Caco-2 (cell line): ENCODE measurements around the gene TMEM37. TPM values are rescaled to one million over a fixed set of nuclear protein-coding genes. Genes with fewer than 3 reads are reported as not detected.

Experiments used
- BruUV-seq: library from RNA; stranded (reverse); fragments of 400-500 nt; replicated peaks from 2 replicates; lab custom pipeline; 2021; lab: Mats Ljungman, UMichigan
- CTCF ChIA-PET: fragments of 300-600 bp; sonication (Branson Sonifier 250); formaldehyde crosslinking; loops from one replicate; lab custom pipeline; 2022; ENCODE audit warnings: antibody characterized with exemption; lab: Charles Lee
- POLR2A ChIA-PET: fragments of 300-600 bp; sonication (Branson Sonifier 250); formaldehyde crosslinking; loops from one replicate; lab custom pipeline; 2022; ENCODE audit warnings: antibody characterized with exemption; lab: Charles Lee
- DNase-seq, 2 experiments: peaks; one replicate each; pipeline versions ENCODE4 v3.0.0 to v3.0.0-alpha.2; 2020 to 2022
- H3K27me3 ChIP-seq: replicated peaks from 2 replicates; pipeline ENCODE4 v1.6.0; 2011; ENCODE audit warnings: low read length; ENCODE audit not compliant: control insufficient read depth, insufficient read depth
- H3K36me3 ChIP-seq: 2 replicates; pipeline ENCODE4 v1.5.1; 2011; ENCODE audit warnings: low read length; ENCODE audit not compliant: control insufficient read depth, insufficient read depth
- H3K4me1 ChIP-seq: fragments of 250-450 bp; sonication (Bioruptor Pico); 2 replicates; pipeline ENCODE4 v1.5.1; 2020; ENCODE audit warnings: mild to moderate bottlenecking
- H3K4me3 ChIP-seq: 2 replicates; pipeline ENCODE4 v1.5.1; 2011; ENCODE audit warnings: low read depth, mild to moderate bottlenecking, control low read depth, low read length
- H3K9me3 ChIP-seq: fragments of 250-450 bp; sonication (Bioruptor Pico); 2 replicates; pipeline ENCODE4 v1.5.1; 2020; ENCODE audit warnings: mild to moderate bottlenecking, moderate library complexity
- H3K27ac Mint-ChIP-seq: one replicate; pipeline ENCODE4 v1.8.0; 2022; ENCODE audit warnings: mixed read lengths; ENCODE audit not compliant: unreplicated experiment
- H3K27me3 Mint-ChIP-seq: one replicate; pipeline ENCODE4 v1.8.0; 2022; ENCODE audit warnings: mixed read lengths; ENCODE audit not compliant: insufficient read depth, unreplicated experiment
- H3K36me3 Mint-ChIP-seq: one replicate; pipeline ENCODE4 v1.8.0; 2022; ENCODE audit warnings: mild to moderate bottlenecking, mixed read lengths; ENCODE audit not compliant: insufficient read depth, unreplicated experiment
- H3K4me1 Mint-ChIP-seq: one replicate; pipeline ENCODE4 v1.8.0; 2022; ENCODE audit warnings: low read depth, mixed read lengths; ENCODE audit not compliant: unreplicated experiment
- H3K4me3 Mint-ChIP-seq: one replicate; pipeline ENCODE4 v1.8.0; 2022; ENCODE audit warnings: mild to moderate bottlenecking, moderate library complexity, mixed read lengths; ENCODE audit not compliant: unreplicated experiment
- H3K9me3 Mint-ChIP-seq: one replicate; pipeline ENCODE4 v1.8.0; 2022; ENCODE audit warnings: mixed read lengths; ENCODE audit not compliant: unreplicated experiment
- CTCF ChIP-seq, 2 experiments: fragments of 200-600 bp in 1 of 2; IDR thresholded peaks; 1 replicate in 1 of 2; 2 replicates in 1 of 2; pipeline versions ENCODE4 v1.5.1 to v1.8.0; 2011 to 2022; ENCODE audit warnings: antibody characterized with exemption in 1 of 2, control low read depth in 1 of 2, inconsistent platforms in 1 of 2, low read depth in 1 of 2, low read length in 1 of 2, mild to moderate bottlenecking in 1 of 2, moderate library complexity in 1 of 2; ENCODE audit not compliant: insufficient read depth in 1 of 2, severe bottlenecking in 1 of 2, unreplicated experiment in 1 of 2
- intact Hi-C: fragments of 100-400 bp; cut with micrococcal nuclease; formaldehyde crosslinking; loops from one replicate; pipeline ENCODE4 v1.10.0; 2022; ENCODE audit not compliant: unreplicated experiment
- total RNA-seq: library from RNA; stranded (reverse); gene quantifications from 2 replicates; pipeline ENCODE4 v1.2.3, GENCODE V29; 2022

The TMEM37 gene
- total RNA-seq, 1 experiment from 2014 or later: 15.8 TPM

- intact Hi-C loops: no loop called here
- no peak overlapping the region for H3K27ac Mint-ChIP-seq
- POLR2A ChIA-PET: no interaction called here
- H3K27me3 Mint-ChIP-seq: no peaks in the 10 kb centered on the region
- Histone ChIP-seq H3K4me1 (peaks cover 18% of the 10 kb centered on the region), H3K36me3 (no peaks in the 10 kb centered on the region), H3K9me3 (no peaks in the 10 kb centered on the region), H3K27me3 (no peaks in the 10 kb centered on the region), H3K4me3 (no peak overlapping the region)
- H3K9me3 Mint-ChIP-seq: no peaks in the 10 kb centered on the region
- no peak for TF ChIP-seq CTCF (IDR thresholded peaks at IDR 0.05; ENCODE audit: insufficient read depth in 1 of 2, low read depth in 1 of 2, low read length in 1 of 2, severe bottlenecking in 1 of 2, unreplicated experiment in 1 of 2)
- BruUV-seq: no TSS peak
- CTCF ChIA-PET: interaction anchor here (1.2 to 2.5 kb wide), 10 partner anchors 9 to 110 kb away, joined by 4 to 18 read pairs (median 8); partner anchors contain the start of genes C2orf76 and DBI
- H3K4me1 Mint-ChIP-seq: peaks cover 8% of the 10 kb centered on the region
- DNase-seq: no peak
- no peaks in the 10 kb centered on the region for H3K36me3 Mint-ChIP-seq
- H3K4me3 Mint-ChIP-seq: no peak overlapping the region
Measured at GRCh38 chr2:119477113-119477505, 45.5 kb downstream of the TMEM37 start.

GRCh38 chr2:119478188-119478977 lies 46.7 kb downstream of the TMEM37 start:
- Histone ChIP-seq H3K4me1 (peaks cover 25% of the 10 kb centered on the region), H3K27me3 (no peaks in the 10 kb centered on the region), H3K36me3 (no peaks in the 10 kb centered on the region), H3K9me3 (no peaks in the 10 kb centered on the region), H3K4me3 (no peak overlapping the region)
- POLR2A ChIA-PET: no interaction called here
- BruUV-seq: no TSS peak
- TF ChIP-seq CTCF (IDR thresholded peaks at IDR 0.05; ENCODE audit: insufficient read depth in 1 of 2, low read depth in 1 of 2, low read length in 1 of 2, severe bottlenecking in 1 of 2, unreplicated experiment in 1 of 2): no peak
- Mint-ChIP-seq H3K4me3 (no peak overlapping the region), H3K9me3 (no peaks in the 10 kb centered on the region), H3K4me1 (peaks cover 8% of the 10 kb centered on the region), H3K27ac (no peak overlapping the region), H3K36me3 (no peaks in the 10 kb centered on the region), H3K27me3 (no peaks in the 10 kb centered on the region)
- intact Hi-C loops: no loop called here
- no peak for DNase-seq
- CTCF ChIA-PET: interaction anchor here (0.9 kb wide), 1 partner anchor 17 kb away, joined by 4 read pairs; no protein-coding TSS in a partner anchor

GRCh38 chr2:119478978-119479295 lies 47.3 kb downstream of the TMEM37 start:
- intact Hi-C loops: no loop called here
- ChIA-PET POLR2A (no interaction called here), CTCF (no interaction called here)
- H3K9me3 Mint-ChIP-seq: no peaks in the 10 kb centered on the region
- DNase-seq: no peak
- no peaks in the 10 kb centered on the region for H3K27me3 Mint-ChIP-seq
- H3K9me3 ChIP-seq: no peaks in the 10 kb centered on the region
- no TSS peak for BruUV-seq
- no peak overlapping the region for H3K4me3 Mint-ChIP-seq
- H3K36me3 Mint-ChIP-seq: no peaks in the 10 kb centered on the region
- TF ChIP-seq CTCF (IDR thresholded peaks at IDR 0.05; ENCODE audit: insufficient read depth in 1 of 2, low read depth in 1 of 2, low read length in 1 of 2, severe bottlenecking in 1 of 2, unreplicated experiment in 1 of 2): no peak
- H3K4me3 ChIP-seq: no peak overlapping the region
- no peaks in the 10 kb centered on the region for H3K27me3 ChIP-seq
- H3K4me1 ChIP-seq: peaks cover 25% of the 10 kb centered on the region
- H3K4me1 Mint-ChIP-seq: peaks cover 8% of the 10 kb centered on the region
- H3K36me3 ChIP-seq: no peaks in the 10 kb centered on the region
- no peak overlapping the region for H3K27ac Mint-ChIP-seq
